NCI-H2171 (cell line): Measurements from ENCODE around the gene ICAM3.
A peak's percentile ranks its signal among the peaks of the same experiment; 100 is the strongest.
"Not testable (repeated sequence)": the region's sequence is repeated elsewhere in the genome, so short reads cannot be mapped to it uniquely, and the experiment has no call there.

Experiments
- DNase-seq: peaks from one replicate; lab custom pipeline; 2025; lab: John Stamatoyannopoulos, UW

The ICAM3 gene

DNA sequence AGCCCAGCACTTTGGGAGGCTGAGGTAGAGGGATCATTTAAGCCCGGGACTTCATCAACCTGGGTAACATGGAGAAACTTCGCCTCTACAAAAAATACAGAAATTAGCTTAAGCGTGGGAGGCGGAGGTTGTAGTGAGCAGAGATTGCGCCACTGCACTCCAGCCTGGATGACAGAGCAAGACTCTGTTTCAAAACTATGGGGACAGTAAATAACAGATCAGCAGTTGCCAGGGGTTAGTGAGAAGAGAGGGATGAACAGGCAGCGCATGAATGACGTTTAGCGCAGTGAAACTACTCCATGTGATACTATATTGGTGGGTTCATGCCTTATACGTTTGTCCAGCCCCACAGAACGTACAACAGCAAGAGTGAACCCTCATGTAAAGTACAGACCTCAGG is 7.1 kb upstream of the ICAM3 start:
- no peak for DNase-seq

DNA sequence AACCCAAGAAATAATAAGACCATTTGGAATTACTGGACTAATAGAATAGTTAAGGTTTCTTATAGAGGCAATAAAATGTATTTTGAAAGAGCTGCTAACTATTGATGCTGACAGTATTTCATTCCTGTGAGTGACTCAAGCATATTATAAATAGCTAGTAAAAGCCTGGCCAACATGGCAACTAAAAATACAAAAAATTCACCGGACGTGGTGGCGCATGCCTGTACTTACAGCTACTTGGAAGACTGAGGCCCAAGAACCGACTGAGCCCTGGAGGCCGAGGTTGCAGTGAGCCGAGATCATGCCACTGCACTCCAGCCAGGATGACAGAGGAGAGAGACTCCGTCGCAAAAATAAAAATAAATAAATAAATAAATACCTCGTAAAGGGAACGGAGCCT is 5.4 kb upstream of the ICAM3 start:
- DNase-seq = no peak

- DNase-seq = no peak
Observed at GRCh38 chr19:10343495-10343894, 4.1 kb upstream of the ICAM3 start.

- no peak for DNase-seq
Observed at GRCh38 chr19:10339977-10340376, 553 bp upstream of the ICAM3 start.

DNA sequence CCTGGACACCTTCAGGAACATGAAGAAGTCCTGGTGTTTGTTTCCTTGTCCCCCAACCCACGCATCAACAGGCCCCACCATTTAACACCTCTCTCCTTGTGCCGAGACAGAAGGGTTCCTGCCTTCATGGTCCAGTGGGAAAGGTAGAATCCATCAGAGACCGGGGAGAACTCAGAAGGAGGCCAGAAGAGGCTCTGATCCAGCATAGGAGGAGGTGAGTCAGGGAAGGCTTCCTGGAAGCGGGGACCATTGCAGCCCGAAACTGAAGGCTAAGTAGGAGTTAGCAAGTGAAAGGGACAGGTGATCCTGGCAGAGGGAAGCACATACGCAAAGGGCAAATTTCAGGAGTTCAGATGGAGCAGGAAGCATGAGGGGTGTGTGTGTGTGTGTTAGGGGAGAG is 484 bp downstream of the ICAM3 start:
- no peak for DNase-seq

- DNase-seq = not testable (repeated sequence)
Observed at GRCh38 chr19:10336725-10337124, 2.7 kb downstream of the ICAM3 start.

GRCh38 chr19:10335352-10335985 is 4.0 kb downstream of the ICAM3 start:
- no peak for DNase-seq

DNA sequence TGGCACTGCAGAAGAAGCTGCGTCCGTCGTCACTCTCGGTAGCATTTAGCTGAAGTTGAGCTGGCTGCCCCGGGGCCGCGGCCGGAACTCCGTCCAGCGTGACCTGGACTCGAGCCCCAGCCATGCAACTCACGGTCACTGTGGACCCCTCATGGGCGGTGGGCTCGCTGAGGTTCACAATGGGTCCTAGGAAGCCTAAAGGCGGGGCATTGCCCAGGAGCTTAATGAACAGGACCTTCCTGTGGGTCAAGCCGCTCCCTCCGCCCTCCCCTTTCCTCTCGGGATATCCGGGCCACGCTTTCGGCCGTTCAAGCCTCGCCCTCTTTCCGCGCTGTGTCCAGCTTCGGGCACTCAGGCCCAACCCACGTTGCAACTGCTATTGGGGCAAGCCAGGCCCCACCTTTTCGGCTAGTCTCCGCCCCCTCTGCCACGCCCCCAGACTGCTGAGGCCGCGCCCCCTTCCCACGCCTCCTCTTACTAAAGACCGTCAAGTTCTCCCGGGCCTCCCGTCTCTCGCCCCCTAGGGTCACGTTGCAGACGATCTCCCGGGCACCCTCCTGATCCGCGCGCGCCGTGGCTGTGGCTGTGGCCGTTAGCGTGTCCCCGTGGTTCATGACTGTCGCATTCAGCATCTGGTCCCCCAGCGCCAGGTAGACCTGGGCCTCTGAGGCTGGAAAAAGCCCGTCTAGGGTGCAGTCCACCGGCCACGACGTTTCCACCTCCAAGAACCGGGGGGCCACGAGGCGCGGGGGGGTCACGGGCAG is 4.7 kb downstream of the ICAM3 start:
- peak; percentile 70 for DNase-seq

- no peak for DNase-seq
Observed at GRCh38 chr19:10333758-10334587, 5.5 kb downstream of the ICAM3 start.

GRCh38 chr19:10332965-10333757 is 6.3 kb downstream of the ICAM3 start, which contains the start of gene RAVER1:
Gene RAVER1 (minus strand): TSS chr19:10333529. CDS start chr19:10333507, 22 bp downstream.
- peak; percentile 97 for DNase-seq

- no peak for DNase-seq
Observed at GRCh38 chr19:10332158-10332964, 7.1 kb downstream of the ICAM3 start.

- no peak for DNase-seq
Observed at GRCh38 chr19:10329555-10329954, 9.9 kb downstream of the ICAM3 start.

GRCh38 chr19:10328558-10329429 is 10.6 kb downstream of the ICAM3 start:
- DNase-seq = no peak

- no peak for DNase-seq
Observed at GRCh38 chr19:10327793-10328192, 11.6 kb downstream of the ICAM3 start.

DNA sequence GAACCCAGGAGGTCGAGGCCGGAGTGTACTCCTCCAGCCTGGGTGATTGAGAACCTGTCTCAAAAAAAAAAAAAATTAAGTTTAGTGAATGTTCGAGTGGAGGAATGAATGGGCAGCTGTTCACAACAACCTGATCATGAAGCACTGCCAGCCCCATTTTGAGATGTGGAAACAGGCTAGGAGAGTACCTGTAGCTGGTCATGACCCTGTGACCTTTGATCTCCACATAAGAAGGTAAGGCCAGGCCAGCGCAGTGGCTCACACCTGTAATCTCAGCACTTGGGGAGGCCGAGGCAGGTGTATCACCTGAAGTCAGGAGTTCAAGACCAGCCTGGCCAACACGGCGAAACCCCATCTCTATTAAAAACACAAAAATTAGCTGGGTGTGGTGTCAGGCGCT is 13.7 kb downstream of the ICAM3 start:
- DNase-seq = no peak

DNA sequence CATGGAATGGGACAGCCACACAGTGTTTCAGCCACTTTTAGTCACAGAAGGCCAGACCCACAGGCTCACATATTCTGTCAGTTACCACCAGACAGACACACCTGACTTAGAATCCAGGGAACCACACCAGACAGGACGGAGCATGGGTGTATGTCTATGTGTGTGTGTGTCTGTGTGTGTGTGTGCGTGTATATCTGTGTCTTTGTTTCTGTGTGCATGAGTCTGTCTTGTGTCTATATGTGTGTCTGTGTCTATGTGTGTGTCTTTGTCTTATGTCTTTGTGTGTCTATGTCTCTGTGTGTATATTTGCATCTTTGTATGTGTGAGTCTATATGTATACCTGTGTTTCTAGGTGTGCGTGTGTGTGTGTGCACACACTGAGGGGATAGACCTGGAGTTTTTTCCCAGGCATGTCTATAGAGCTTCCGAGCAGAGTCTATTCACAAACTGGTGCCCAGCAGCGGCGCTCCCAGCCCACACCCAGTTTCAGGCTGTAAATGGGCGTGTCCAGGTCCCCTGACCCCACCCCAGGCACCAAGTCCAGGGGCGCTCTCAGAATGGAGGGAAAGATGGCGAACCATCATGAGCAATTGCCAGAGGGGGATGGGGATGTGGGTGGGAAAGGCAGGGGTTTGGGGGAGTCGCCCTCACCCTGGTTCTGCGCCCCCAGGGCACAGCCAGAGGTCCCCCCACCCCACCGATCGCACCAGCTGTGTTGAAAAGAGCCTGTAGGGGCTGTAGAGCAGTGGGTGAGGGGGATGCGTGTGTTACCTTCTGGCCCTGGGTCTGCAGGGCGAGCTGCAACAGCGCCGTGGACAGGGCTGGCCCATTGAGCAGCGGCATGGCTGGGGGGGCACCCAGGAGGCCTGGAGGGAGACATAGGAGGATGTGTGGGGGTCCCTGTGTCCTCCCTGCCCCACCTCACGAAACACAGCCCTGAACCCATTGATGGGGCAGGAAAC is 17.3 kb downstream of the ICAM3 start:
- DNase-seq = no peak

GRCh38 chr19:10321417-10321797 is 18.0 kb downstream of the ICAM3 start:
- DNase-seq = no peak

DNA sequence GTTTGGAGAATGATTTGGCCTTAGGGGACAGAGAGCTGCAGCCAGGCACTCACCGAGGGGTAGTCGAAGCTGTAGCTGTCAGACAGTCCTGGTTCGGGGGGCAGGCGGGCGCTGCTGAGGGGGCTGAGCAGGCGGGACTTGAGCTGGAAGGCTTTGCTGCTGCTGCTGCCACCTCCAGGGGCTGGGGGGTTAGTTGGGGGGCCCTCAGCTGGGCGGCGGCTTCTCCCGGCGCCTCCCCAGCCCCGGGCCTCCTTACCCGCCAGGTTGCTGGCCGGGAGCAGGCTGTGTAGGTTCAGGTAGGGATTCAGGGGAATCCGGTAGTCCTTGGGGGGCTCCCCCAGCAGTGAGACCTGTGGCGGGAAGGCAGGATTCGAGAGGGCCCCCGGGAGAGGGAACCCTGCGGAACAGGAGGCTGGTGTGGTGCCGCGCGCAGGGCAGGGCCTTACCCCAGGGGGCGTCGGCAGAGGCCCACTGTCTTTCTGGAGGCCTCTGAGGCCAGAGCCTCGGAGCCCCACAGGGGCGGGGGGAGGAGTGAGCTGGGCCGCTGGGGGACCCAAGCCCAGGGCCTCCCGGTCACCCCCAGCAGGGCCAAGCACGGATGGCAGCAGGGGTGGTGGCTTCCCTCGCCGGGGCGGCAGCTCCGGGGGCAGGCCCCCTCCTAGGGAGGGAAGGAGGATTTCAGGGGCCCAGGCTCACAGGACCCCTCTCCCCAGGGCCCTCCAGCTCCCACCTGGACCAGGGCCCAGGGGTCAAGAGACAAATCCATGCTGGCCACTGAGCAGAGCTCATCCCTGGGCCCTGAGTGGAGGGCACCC is 18.6 kb downstream of the ICAM3 start:
- DNase-seq = no peak
